Cardiac ventricle fibroblast (primary cell): ENCODE results near the gene BMPR1B. TPM values are rescaled to one million over a fixed set of nuclear protein-coding genes. Genes with fewer than 3 reads are reported as not detected.

Source experiments
- total RNA-seq: library from RNA; depleted of rRNA; stranded (reverse); fragments of >200 nt; gene quantifications from 2 replicates; pipeline ENCODE4 v1.2.3, GENCODE V29; 2015

BMPR1B gene
- 1.3 and 2.2 TPM in 2 replicates for total RNA-seq

GRCh38 chr4:94757192-94758140 lies at the start of gene BMPR1B:
TSS of gene BMPR1B (plus strand) at chr4:94757955. CDS start at chr4:95104425, 346,470 bp downstream.

